H54 (cell line): ENCODE data around the gene NCS1.

ENCODE experiments used
- DNase-seq: peaks from one replicate; pipeline ENCODE4 v3.0.0; 2011; ENCODE audit warnings: low spot score, mixed read lengths; ENCODE audit not compliant: insufficient read length
- FAIRE-seq: peaks from 3 replicates; lab custom pipeline; 2011; peaks lifted over from hg19 to GRCh38; lab: Jason Lieb, UNC
- POLR2A ChIP-seq: IDR thresholded peaks from 2 replicates; pipeline ENCODE4 v1.6.1; 2011; ENCODE audit warnings: low read depth, mild to moderate bottlenecking, low read length

NCS1 gene

DNA sequence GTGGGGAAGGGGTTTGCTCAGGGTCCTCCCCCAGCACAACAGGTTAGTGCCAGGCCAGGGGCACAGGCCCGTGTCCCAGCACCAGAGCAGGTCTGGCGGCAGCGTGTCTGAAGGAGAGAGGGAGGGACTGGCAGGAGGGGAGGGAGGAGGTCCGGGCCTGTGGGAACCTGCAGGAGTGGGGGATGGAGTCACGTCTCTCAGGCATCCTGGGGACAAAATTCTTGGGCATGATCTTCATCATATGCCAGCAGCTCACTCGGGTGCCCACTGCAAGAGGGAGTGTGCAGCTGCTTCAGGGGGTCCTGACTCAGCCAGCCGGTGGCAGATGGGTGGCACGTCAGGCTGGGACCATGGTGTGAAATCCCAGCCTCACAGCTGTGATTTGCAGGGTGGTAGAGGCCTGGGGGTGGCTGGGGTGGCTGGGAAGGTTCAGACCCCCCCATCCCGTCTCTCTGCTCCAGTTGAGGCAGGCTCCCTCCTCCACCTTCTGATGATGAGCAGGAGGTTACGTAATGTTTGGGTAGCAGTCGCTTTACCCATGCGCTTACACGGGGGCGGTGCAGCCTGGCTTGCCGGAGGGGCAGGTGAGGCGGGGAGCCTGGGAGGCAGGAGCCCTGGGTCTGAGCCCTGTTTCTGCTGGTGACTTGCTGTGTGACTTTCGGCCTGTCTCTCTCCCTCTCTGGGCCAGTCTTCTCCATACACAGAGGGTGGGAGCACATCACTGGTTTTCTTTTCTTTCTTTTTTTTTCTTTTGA is 40.5 kb downstream of the NCS1 start:
- TF ChIP-seq POLR2A: no peak
- no peak for FAIRE-seq
- no peak for DNase-seq

DNA sequence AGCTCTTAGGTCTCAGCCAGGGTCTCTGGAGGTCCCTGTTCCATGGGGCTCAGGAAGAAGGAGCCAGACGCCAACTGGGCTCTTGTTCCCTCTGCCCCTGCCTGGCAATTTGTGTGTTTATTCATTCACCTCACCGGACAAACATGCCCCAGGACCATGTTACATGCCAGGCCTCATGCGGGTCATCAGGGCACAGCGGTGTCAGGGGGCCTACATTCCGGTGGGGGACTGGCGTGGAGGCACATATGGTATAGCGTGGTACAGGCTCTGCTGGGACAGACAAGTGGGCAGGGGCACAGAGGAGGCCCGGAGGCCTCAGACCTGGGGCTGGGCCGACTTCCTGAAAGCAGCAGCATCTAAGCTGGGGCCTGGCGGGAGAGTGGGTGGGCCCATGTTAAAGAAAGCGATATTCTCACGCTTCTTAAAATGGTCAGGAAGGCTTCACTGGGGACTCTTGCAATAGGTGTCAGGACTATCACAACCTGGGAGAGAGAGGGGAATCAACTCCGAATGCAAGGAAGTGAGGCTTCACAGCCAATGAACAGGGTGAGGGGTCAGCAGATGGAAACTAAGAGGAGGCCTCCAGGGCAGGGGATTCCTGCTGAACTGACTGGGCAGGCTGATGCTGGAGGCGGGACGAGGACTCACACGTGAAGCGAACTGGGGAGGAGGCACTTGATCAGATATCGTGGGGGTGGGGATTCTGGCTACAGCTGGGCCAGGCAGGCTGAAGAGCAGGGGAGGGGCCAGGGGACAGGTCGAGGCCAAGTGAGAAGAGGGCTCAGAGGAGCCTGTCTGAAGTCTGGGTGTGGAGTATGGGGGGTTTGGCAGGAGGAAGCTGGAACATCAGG is 41.9 kb downstream of the NCS1 start:
- no peak for TF ChIP-seq POLR2A
- FAIRE-seq: no peak
- DNase-seq: no peak

DNA sequence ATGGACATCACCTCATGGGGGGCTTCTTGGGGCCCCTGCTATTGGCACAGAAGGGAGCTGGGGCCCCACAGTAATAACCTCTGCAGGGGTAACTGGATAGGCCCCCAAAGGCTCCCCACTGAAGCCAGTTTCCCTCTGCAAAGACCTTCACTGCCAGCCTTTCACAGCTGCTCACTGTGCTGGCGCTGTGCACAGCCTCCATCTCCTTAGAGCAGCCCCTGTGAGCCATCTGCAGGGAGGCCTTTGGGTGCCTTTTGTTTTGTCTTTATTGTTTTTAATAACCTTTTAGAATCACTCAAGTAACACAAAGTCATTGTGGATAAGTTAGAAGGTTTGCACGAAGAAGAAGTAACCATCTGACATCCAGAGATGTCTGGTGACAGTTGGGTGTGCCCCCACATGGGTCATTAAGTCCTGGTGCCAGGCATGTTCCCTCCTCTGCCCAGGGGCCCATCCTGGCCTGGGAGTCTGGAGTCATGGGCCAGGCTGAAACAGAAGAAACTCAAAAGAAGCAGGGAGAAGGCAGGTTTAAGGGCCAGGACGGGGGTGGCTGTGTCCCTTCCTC is 42.7 kb downstream of the NCS1 start:
- TF ChIP-seq POLR2A: no peak
- DNase-seq (no peak), FAIRE-seq (no peak)

DNA sequence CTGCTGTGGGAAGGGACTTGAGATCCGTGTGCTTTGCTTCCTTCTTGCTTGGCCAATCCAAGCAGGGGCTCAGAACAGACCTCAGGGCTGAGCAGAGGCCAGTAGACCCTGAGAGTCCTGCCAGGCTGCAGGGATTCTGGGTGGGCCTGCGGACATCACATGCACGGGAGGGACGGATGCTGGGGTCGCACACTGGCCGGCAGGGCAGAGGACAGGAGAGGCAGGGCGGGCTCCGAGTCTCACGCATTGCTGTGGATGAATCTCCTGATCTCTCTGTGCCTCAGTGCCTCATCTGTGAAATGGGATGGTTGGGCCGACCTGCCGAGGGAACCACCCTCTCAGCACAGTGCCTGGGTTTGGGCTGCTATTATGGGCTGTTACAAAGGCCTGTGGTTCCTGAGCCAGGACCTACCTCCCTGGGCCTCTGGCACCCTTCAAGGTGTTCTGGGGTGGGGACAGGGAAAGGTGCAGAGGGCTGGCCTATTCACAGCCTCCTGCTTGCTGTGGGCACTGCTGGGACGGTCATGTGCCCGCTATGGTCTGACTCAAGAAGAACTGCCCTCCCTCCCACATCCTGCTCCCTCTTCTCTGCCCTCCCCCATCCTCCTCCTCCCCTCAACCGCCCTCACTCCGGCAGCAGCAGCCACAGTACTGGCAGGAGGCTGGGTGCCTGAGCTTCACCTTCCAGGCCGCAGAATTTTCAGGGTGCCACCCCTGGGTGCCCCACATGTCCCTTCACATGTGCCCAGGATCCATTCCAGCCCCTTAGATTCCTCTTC is 43.3 kb downstream of the NCS1 start:
- DNase-seq (no peak), FAIRE-seq (no peak)
- no peak for TF ChIP-seq POLR2A

DNA sequence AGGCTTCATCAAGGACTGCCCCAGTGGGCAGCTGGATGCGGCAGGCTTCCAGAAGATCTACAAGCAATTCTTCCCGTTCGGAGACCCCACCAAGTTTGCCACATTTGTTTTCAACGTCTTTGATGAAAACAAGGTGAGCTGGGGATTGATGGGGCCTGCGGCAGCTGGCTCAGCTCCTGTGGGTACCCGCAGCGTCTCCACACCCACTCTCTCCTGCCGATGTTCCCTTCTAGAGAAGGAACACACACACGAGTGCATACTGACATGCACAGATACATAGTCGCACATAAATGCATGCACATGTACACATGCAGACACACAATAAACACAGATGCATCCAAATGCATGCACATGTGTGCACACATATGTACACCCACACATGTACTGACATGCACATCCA is 45.6 kb downstream of the NCS1 start:
- FAIRE-seq (no peak), DNase-seq (no peak)
- no peak for TF ChIP-seq POLR2A

DNA sequence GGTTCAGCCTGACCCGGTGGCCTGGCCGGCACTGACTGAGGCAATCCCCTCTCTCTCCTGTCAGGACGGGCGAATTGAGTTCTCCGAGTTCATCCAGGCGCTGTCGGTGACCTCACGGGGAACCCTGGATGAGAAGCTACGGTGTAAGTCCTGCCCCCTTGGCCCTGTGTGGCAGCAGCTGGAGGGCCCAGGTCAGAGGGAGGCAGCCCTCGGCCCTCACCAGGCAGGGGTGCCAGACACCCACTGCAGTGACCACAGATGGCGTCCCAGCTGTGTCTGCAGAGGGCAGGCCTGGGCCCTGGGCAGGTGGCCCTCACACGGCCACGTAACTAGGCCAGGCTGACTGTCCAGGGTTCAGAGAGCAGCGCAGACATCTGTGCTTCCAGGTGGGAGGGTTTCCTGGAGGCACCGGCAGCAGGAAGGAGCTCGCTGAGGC is 47.5 kb downstream of the NCS1 start:
- no peak for TF ChIP-seq POLR2A
- DNase-seq (no peak), FAIRE-seq (no peak)

DNA sequence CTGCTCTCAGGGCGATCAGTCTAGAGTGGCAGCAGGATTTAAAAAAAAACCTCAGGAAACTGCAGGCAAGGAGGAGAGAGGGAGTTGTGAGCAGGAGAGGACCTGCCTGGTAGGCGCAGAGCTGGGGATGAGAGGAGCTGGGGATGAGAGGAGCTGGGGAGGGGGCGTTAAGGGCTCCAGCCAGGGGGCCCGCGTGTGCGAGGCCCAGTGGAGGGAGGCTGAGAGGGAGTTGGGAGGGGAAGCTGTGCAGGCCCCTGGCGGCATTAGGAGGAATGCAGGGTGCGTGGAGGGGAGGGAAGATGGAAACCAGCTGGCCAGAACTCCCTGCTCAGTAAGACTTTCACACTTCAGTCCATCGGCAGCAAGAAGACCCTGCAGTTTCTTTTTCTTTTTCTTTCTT is 48.1 kb downstream of the NCS1 start:
- FAIRE-seq (no peak), DNase-seq (no peak)
- TF ChIP-seq POLR2A: no peak

DNA sequence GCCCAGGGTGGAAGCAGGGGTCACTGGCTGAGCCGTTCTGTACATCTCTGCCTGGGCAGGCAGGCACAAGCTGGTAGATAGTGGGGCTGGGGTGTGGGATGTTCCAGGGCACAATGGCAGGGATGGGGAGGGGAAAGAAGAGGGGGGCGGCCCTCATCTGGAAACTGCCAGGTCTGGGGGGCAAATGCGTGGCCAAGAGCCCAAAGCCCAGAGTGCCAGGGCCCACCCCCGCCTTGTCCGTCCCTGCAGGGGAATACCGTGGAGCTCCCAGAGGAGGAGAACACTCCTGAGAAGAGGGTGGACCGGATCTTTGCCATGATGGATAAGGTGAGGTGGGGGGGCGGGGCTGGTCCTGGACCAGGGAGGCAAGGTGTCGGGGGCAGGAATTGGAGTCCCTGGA is 50.6 kb downstream of the NCS1 start:
- DNase-seq: no peak
- FAIRE-seq: no peak
- no peak for TF ChIP-seq POLR2A

DNA sequence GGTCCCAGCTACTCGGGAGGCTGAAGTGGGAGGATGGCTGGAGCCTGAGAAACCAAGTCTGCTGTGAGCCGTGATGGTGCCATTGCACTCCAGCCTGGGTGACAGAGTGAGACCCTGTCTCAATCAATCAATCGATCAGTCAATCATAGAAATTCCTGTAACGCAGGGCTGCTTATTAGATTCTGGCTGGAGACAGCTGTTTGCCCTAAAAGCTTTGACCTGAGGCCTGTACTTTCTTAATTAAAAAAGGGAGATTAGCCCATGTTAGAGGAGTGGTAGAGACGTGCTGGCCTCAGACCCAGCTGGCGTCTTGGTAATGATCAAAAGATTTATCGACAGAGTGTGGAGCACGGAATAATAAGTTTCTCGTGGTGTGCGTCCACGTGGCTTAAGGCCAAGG is 52.9 kb downstream of the NCS1 start:
- FAIRE-seq: no peak
- no peak for DNase-seq
- no peak for TF ChIP-seq POLR2A

DNA sequence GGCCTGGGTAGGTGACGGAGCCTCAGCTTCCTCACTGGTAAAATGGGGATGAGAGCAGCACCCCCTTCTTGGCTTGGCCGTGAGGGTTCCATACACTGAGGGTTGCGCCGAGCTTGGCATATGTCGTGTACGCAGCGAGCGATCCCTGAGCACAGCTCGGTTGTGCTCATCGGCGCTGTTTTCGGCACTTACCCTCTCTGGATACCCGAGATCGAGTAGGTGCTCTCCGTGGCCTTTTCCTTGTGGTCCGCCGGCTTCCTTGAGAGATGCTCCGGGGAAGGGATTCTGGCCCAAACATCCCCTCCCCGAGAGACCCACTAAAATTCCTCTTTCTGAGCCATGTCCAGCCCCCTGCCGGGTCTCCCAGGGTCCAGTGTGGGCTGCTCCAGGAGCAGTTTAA is 53.4 kb downstream of the NCS1 start:
- no peak for TF ChIP-seq POLR2A
- DNase-seq (no peak), FAIRE-seq (no peak)

DNA sequence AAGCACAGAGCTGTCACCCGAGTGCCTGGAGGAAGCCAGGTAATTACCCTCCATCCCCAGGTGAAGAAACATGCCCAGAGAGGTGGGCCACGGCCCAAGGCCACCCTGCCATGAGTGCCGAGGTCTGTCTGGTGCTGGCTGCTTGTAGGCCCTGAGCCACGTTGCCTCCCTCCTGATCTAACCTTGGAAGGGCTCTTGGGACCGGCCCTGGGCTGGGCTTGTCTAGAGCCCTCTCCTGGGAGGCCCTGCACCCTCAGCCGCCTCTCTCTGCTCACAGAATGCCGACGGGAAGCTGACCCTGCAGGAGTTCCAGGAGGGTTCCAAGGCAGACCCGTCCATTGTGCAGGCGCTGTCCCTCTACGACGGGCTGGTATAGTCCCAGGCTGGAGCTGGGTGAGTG is 53.9 kb downstream of the NCS1 start:
- no peak for TF ChIP-seq POLR2A
- DNase-seq (no peak), FAIRE-seq (no peak)

DNA sequence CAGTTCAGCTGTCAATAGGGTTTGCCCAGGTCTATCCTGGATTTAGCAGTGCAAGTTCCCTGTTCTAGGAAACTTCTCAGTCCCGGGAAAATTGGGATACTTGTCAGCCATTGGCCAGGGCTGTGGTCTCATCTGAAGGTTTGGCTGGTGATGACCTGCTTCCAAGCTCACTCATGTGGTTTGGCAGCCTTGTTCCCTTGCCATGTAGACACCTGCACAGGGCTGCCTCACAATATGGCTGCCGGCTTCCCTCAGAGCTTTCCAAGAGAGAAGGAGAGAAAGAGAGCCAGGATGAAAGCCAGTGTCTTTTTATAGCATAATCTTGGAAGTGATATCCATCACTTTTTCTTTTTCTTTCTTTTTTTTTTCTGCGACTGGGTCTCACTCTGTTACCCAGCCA is 55.6 kb downstream of the NCS1 start:
- no peak for DNase-seq
- no peak for FAIRE-seq
- no peak for TF ChIP-seq POLR2A

DNA sequence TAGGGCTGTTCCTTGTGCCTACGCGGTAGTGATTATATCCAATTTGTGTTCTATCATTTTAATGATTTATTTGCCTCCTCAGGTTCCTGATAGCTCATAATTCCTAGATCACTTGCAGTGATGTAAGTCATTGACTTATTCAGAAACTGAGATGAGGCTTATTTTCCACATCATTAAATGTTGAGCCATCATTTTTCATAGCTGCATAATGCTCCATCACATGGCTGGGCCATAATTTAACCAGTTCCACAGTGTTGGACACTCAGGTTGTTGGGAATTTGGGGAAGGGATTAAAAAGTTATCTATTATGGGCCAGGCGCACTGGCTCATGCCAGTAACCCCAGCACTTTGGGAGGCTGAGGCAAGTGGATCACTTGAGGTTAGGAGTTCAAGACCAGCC is 57.6 kb downstream of the NCS1 start:
- TF ChIP-seq POLR2A: no peak
- FAIRE-seq (no peak), DNase-seq (no peak)

DNA sequence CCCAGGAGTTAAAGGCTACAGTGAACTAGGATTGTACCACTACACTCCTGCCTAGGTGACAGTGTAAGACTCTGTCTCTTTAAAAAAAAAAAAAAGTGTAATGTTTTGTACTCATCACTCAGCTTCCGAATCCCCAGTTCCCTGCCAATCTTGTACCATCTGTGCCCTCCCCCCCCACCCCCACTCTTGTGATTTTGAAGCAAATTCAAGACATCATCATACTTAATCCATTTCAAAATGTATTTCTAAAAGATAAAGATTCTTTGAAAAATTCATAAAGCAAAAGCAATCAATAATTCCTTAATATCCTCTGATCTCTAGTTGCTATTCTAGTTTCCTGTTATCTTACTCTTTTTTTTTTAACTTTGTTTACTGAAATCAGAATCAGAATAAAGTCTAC is 58.4 kb downstream of the NCS1 start:
- FAIRE-seq (no peak), DNase-seq (no peak)
- TF ChIP-seq POLR2A: no peak
